Endothelial cell of umbilical vein (primary cell): Measurements from ENCODE around the gene SCAF8. TPM values are rescaled to one million over a fixed set of nuclear protein-coding genes. Genes with fewer than 3 reads are reported as not detected.

ENCODE experiments used
- BruUV-seq: library from RNA; stranded (reverse); fragments of 400-500 nt; replicated peaks from 2 replicates; lab custom pipeline; 2021; lab: Mats Ljungman, UMichigan
- CTCF ChIA-PET: fragments of 300-600, 350-600 bp; sonication (Branson Sonifier 250); formaldehyde crosslinking; loops from one replicate; lab custom pipeline; 2021; ENCODE audit warnings: antibody characterized with exemption, inconsistent platforms; lab: Charles Lee
- POLR2A ChIA-PET: fragments of 300-600, 350-600 bp; sonication (Branson Sonifier 250); formaldehyde crosslinking; loops from one replicate; lab custom pipeline; 2021; ENCODE audit warnings: antibody characterized with exemption, inconsistent platforms; lab: Charles Lee
- DNase-seq: peaks from one replicate; pipeline ENCODE4 v3.0.0-alpha.2; 2011; ENCODE audit warnings: low read depth, low spot score
- FAIRE-seq: peaks from 2 replicates; lab custom pipeline; 2011; peaks lifted over from hg19 to GRCh38; lab: Jason Lieb, UNC
- H2AFZ ChIP-seq: 2 replicates; pipeline ENCODE4 v1.6.0; 2012; ENCODE audit warnings: low read depth, low read length, control low read depth, inconsistent platforms
- H3K27ac ChIP-seq: 2 replicates; pipeline ENCODE4 v1.5.1; 2011; ENCODE audit warnings: low read depth, mild to moderate bottlenecking, control low read depth, low read length, moderate library complexity; ENCODE audit not compliant: insufficient read depth
- H3K27me3 ChIP-seq, 2 experiments: 2 replicates each; pipeline versions ENCODE4 v1.6.0 to v1.6.1; 2011; ENCODE audit warnings: low read length in 2 of 2, mixed read lengths in 1 of 2; ENCODE audit not compliant: control insufficient read depth in 2 of 2, insufficient read depth in 2 of 2
- H3K36me3 ChIP-seq, 2 experiments: 2 replicates in 1 of 2; 3 replicates in 1 of 2; pipeline ENCODE4 v1.5.1; 2011; ENCODE audit warnings: low read length in 2 of 2, mild to moderate bottlenecking in 1 of 2, moderate library complexity in 1 of 2; ENCODE audit not compliant: control insufficient read depth in 2 of 2, insufficient read depth in 2 of 2; ENCODE audit errors: extremely low read depth in 1 of 2
- H3K4me1 ChIP-seq: 3 replicates; pipeline ENCODE4 v1.5.1; 2011; ENCODE audit warnings: mild to moderate bottlenecking, low read length; ENCODE audit not compliant: control insufficient read depth, insufficient read depth; ENCODE audit errors: extremely low read depth
- H3K4me2 ChIP-seq: 2 replicates; pipeline ENCODE4 v1.6.1; 2011; ENCODE audit warnings: low read length, control low read depth, mixed read lengths; ENCODE audit not compliant: insufficient read depth
- H3K4me3 ChIP-seq, 3 experiments: fragments of 200-600 bp in 1 of 3; sonication (generic), shearing (Covaris generic) in 1 of 3; replicated peaks in 1 of 3; 2 replicates each; pipeline ENCODE4 v1.5.1; 2011 to 2016; ENCODE audit warnings: control low read depth in 3 of 3, low read length in 3 of 3, mild to moderate bottlenecking in 2 of 3, inconsistent platforms in 1 of 3, low read depth in 1 of 3, moderate library complexity in 1 of 3; ENCODE audit not compliant: insufficient read depth in 1 of 3
- H3K79me2 ChIP-seq: 2 replicates; pipeline ENCODE4 v1.6.0; 2012; ENCODE audit warnings: low read length, inconsistent platforms; ENCODE audit not compliant: control insufficient read depth, insufficient read depth
- H3K9ac ChIP-seq: replicated peaks from 2 replicates; pipeline ENCODE3; 2011; ENCODE audit warnings: low read length, control low read depth; ENCODE audit not compliant: insufficient read depth; ENCODE audit errors: extremely low read depth
- H3K9me1 ChIP-seq: replicated peaks from 3 replicates; pipeline ENCODE4 v1.6.0; 2011; ENCODE audit warnings: mild to moderate bottlenecking, low read length; ENCODE audit not compliant: control insufficient read depth, insufficient read depth; ENCODE audit errors: extremely low read depth
- H3K9me3 ChIP-seq: replicated peaks from 2 replicates; pipeline ENCODE4 v1.5.1; 2012; ENCODE audit warnings: low read length, inconsistent platforms; ENCODE audit not compliant: control insufficient read depth, insufficient read depth
- H4K20me1 ChIP-seq: replicated peaks from 2 replicates; pipeline ENCODE3; 2011; ENCODE audit warnings: mild to moderate bottlenecking, low read length; ENCODE audit not compliant: control insufficient read depth, insufficient read depth; ENCODE audit errors: extremely low read depth
- CTCF ChIP-seq, 2 donors: IDR thresholded peaks; 1 replicate in 1 of 2; 2 replicates in 1 of 2; pipeline ENCODE4 v1.5.1; 2011; ENCODE audit warnings: low read length in 2 of 2, mild to moderate bottlenecking in 2 of 2, moderate library complexity in 2 of 2, control low read depth in 1 of 2, inconsistent platforms in 1 of 2, low read depth in 1 of 2; ENCODE audit not compliant: insufficient read depth in 1 of 2; ENCODE audit errors: extremely low read depth in 1 of 2
- EZH2 ChIP-seq: IDR thresholded peaks from 2 replicates; pipeline ENCODE4 v1.6.1; 2012; ENCODE audit warnings: borderline replicate concordance, low read depth, mild to moderate bottlenecking, moderate library complexity, low read length, inconsistent platforms; ENCODE audit not compliant: severe bottlenecking
- FOS ChIP-seq: IDR thresholded peaks from 2 replicates; pipeline ENCODE4 v1.6.1; 2011; ENCODE audit warnings: mild to moderate bottlenecking, low read length, moderate library complexity, borderline replicate concordance; ENCODE audit not compliant: insufficient read depth
- GATA2 ChIP-seq: IDR thresholded peaks from 2 replicates; pipeline ENCODE4 v1.7.0; 2011; ENCODE audit warnings: low read depth, mild to moderate bottlenecking, moderate library complexity, mixed read lengths, low read length; ENCODE audit not compliant: insufficient read length, insufficient read depth
- JUN ChIP-seq: IDR thresholded peaks from 2 replicates; pipeline ENCODE4 v1.6.1; 2011; ENCODE audit warnings: borderline replicate concordance, low read depth; ENCODE audit not compliant: insufficient read length, insufficient read depth
- MYC ChIP-seq: IDR thresholded peaks from one replicate; pipeline ENCODE4 v1.6.1; 2011; ENCODE audit warnings: mild to moderate bottlenecking, low read depth, low read length
- POLR2A ChIP-seq: IDR thresholded peaks from 2 replicates; pipeline ENCODE4 v1.6.1; 2012; ENCODE audit warnings: low read depth, mild to moderate bottlenecking, control low read depth, low read length
- POLR2AphosphoS5 ChIP-seq: IDR thresholded peaks from 2 replicates; pipeline ENCODE4 v1.6.1; 2012; ENCODE audit warnings: low read depth, mild to moderate bottlenecking, control low read depth, low read length, moderate library complexity; ENCODE audit not compliant: insufficient read depth
- dilution Hi-C: fragments of 300-500 bp; cut with MboI; formaldehyde crosslinking; loops from one replicate; pipeline ENCODE4 v1.15.0; 2019; ENCODE audit warnings: low sequenced_read_pairs; ENCODE audit not compliant: extremely low pct_ligation_motif_present
- intact Hi-C: fragments of 100-400 bp; cut with micrococcal nuclease; formaldehyde crosslinking; loops from one replicate; pipeline ENCODE4 v1.10.0; 2022
- polyA plus RNA-seq, 4 experiments: library from polyadenylated mRNA; depleted of rRNA in 3 of 4; stranded (reverse) in 3 of 4; unstranded in 1 of 4; fragments of >200 nt; gene quantifications; 2 replicates each; pipeline versions ENCODE4 v1.2.1 to v1.2.3, GENCODE V29; 2011 to 2012; ENCODE audit warnings: missing spikeins in 1 of 4
- total RNA-seq: library from RNA; stranded (reverse); gene quantifications from 2 replicates; pipeline ENCODE4 v1.2.3, GENCODE V29; 2021
- TF ChIP-seq, protein P1 (sequence below): IDR thresholded peaks from 2 replicates; pipeline ENCODE4 v1.6.1; 2011; ENCODE audit not compliant: insufficient read depth, insufficient read length

Gene SCAF8
- total and polyA plus RNA-seq, 2 donors (not counting 3 experiments of a cell fraction or from before 2014, with no cell fraction given), result 11.7 to 37.8 TPM

DNA sequence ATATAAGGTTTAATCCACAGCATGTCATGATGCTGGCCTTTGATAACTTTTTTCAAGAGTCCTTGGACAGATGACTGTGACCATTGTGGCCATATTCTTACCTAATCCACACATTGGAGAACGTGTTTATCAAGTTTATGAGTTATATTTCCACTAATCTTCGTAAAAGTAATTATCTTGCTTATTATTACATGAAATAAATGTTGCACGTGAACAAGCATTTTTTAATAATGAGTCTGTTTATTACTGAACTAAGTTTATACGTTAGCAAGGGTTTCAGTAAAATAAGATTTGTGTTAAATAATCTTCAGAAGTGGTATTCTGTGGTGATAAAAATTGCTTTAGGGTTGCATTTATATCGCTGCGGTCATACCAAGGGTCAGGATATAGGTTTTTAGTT is 107.1 kb downstream of the SCAF8 start:
- Histone ChIP-seq H3K36me3 (no peaks in the 10 kb centered on the region), H3K4me2 (no peak overlapping the region), H2AFZ (no peak overlapping the region), H3K9me3 (no peaks in the 10 kb centered on the region), H3K27ac (no peak overlapping the region), H3K27me3 (no peaks in the 10 kb centered on the region), H4K20me1 (peaks cover 4% of the 10 kb centered on the region), H3K9ac (no peak overlapping the region), H3K9me1 (no peaks in the 10 kb centered on the region), H3K4me1 (peaks cover 24% of the 10 kb centered on the region), H3K4me3 (no peak overlapping the region), H3K79me2 (peaks cover 48% of the 10 kb centered on the region)
- FAIRE-seq, result no peak
- dilution Hi-C loops, result no loop called here
- ChIA-PET POLR2A (no interaction called here), CTCF (no interaction called here)
- no peak for TF ChIP-seq JUN
- TF ChIP-seq MYC, result no peak
- TF ChIP-seq CTCF (IDR thresholded peaks at IDR 0.05; ENCODE audit: extremely low read depth in 1 of 2, insufficient read depth in 1 of 2, low read depth in 1 of 2, low read length in 2 of 2), result no peak
- TF ChIP-seq EZH2, result no peak
- TF ChIP-seq GATA2, result no peak
- TF ChIP-seq FOS, result no peak
- TF ChIP-seq POLR2AphosphoS5, result no peak
- TF ChIP-seq, protein P1, sequence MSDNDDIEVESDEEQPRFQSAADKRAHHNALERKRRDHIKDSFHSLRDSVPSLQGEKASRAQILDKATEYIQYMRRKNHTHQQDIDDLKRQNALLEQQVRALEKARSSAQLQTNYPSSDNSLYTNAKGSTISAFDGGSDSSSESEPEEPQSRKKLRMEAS, result no peak
- no peak for TF ChIP-seq POLR2A
- intact Hi-C loops, result no loop called here
- BruUV-seq, result no TSS peak
- no peak for DNase-seq
